Breast epithelium (tissue), 4 donors: Measurements from ENCODE around the gene BMPER. TPM values are rescaled to one million over a fixed set of nuclear protein-coding genes. Genes with fewer than 3 reads are reported as not detected.

Source experiments
- DNase-seq, 2 donors: peaks; one replicate each; pipeline ENCODE4 v3.0.0-alpha.2; 2019; ENCODE audit warnings: low spot score in 2 of 2
- H3K27ac ChIP-seq, 2 donors: fragments of 200-600 bp; sonication (generic) in 1 of 2; one replicate each; pipeline ENCODE4 v1.5.1; 2016 to 2019; ENCODE audit warnings: mild to moderate bottlenecking in 1 of 2
- H3K27me3 ChIP-seq, 2 donors: fragments of 200-600 bp; sonication (generic) in 1 of 2; one replicate each; pipeline versions ENCODE4 v1.5.1 to v1.6.0; 2017 to 2019; ENCODE audit warnings: control low read depth in 1 of 2, mild to moderate bottlenecking in 1 of 2
- H3K36me3 ChIP-seq: fragments of 200-600 bp; one replicate; pipeline ENCODE4 v1.5.1; 2019
- H3K4me1 ChIP-seq, 2 donors: fragments of 200-600 bp; sonication (generic); one replicate each; pipeline ENCODE4 v1.5.1; 2016 to 2019; ENCODE audit warnings: control low read depth in 1 of 2
- H3K4me3 ChIP-seq, 3 donors: fragments of 200-600 bp; sonication (generic); 1 replicate in 2 of 3; 2 replicates in 1 of 3; pipeline ENCODE4 v1.5.1; 2016 to 2019; ENCODE audit warnings: mild to moderate bottlenecking in 3 of 3, moderate library complexity in 2 of 3
- H3K9me3 ChIP-seq, 2 donors: fragments of 200-600 bp; sonication (generic) in 1 of 2; one replicate each; pipeline ENCODE4 v1.5.1; 2016 to 2019; ENCODE audit warnings: control low read depth in 1 of 2
- CTCF ChIP-seq, 3 donors: fragments of 450-650 bp; IDR thresholded peaks; one replicate each; pipeline ENCODE4 v1.5.1; 2016 to 2017; ENCODE audit warnings: antibody characterized with exemption in 3 of 3, mild to moderate bottlenecking in 3 of 3, moderate library complexity in 3 of 3
- POLR2A ChIP-seq: fragments of 450-650 bp; IDR thresholded peaks from one replicate; pipeline ENCODE4 v1.6.1; 2016; ENCODE audit warnings: antibody characterized with exemption, mild to moderate bottlenecking, moderate library complexity
- POLR2AphosphoS5 ChIP-seq, 3 donors: sonication (generic); formaldehyde crosslinking; IDR thresholded peaks; one replicate each; pipeline ENCODE4 v1.6.1; 2017; ENCODE audit warnings: antibody characterized with exemption in 3 of 3
- intact Hi-C: fragments of 100-400 bp; cut with DNase I; formaldehyde crosslinking; loops from one replicate; pipeline ENCODE4 v1.15.1; 2023; ENCODE audit warnings: low total_unique reads
- total RNA-seq, 3 donors: library from RNA; depleted of rRNA; stranded (reverse); fragments of >200 nt; gene quantifications; one replicate each; pipeline ENCODE4 v1.1.0, GENCODE V29; 2016

The BMPER gene
- total RNA-seq, 3 donors from 2014 or later = 1.6 to 6.9 (median 2.0) TPM

- H3K9me3 ChIP-seq = no peaks in the 10 kb centered on the region
- intact Hi-C loops = loop anchor here (5.0 kb wide), 1 partner anchor 432 kb away; no protein-coding TSS in a partner anchor
- TF ChIP-seq CTCF (IDR thresholded peaks at IDR 0.05) (no peak), POLR2AphosphoS5 (IDR thresholded peaks at IDR 0.05) (no peak)
- no peak overlapping the region for H3K4me3 ChIP-seq
- no peaks in the 10 kb centered on the region for H3K36me3 ChIP-seq
- no peaks in the 10 kb centered on the region for H3K4me1 ChIP-seq
- no peaks in the 10 kb centered on the region for H3K27me3 ChIP-seq
- no peak overlapping the region for H3K27ac ChIP-seq
- no peak for DNase-seq
Observed at GRCh38 chr7:34038816-34039470, 133.6 kb downstream of the BMPER start.

- no peaks in the 10 kb centered on the region for H3K9me3 ChIP-seq
- no peak overlapping the region for H3K4me3 ChIP-seq
- no peak overlapping the region for H3K27ac ChIP-seq
- TF ChIP-seq POLR2AphosphoS5 (IDR thresholded peaks at IDR 0.05) = no peak
- no peak for TF ChIP-seq CTCF (IDR thresholded peaks at IDR 0.05)
- no peak for TF ChIP-seq POLR2A
- H3K36me3 ChIP-seq = no peaks in the 10 kb centered on the region
- no peak for DNase-seq
- intact Hi-C loops = no loop called here
- H3K27me3 ChIP-seq = no peaks in the 10 kb centered on the region
- H3K4me1 ChIP-seq = no peaks in the 10 kb centered on the region
Observed at GRCh38 chr7:34041707-34042106, 136.4 kb downstream of the BMPER start.

GRCh38 chr7:34042406-34042805, 137.1 kb downstream of the BMPER start:
- intact Hi-C loops = no loop called here
- DNase-seq = no peak
- H3K36me3 ChIP-seq = no peaks in the 10 kb centered on the region
- no peak overlapping the region for H3K27ac ChIP-seq
- TF ChIP-seq POLR2AphosphoS5 (IDR thresholded peaks at IDR 0.05) (no peak), POLR2A (no peak), CTCF (IDR thresholded peaks at IDR 0.05) (no peak)
- no peak overlapping the region for H3K4me3 ChIP-seq
- H3K4me1 ChIP-seq = no peaks in the 10 kb centered on the region
- H3K27me3 ChIP-seq = no peaks in the 10 kb centered on the region
- no peaks in the 10 kb centered on the region for H3K9me3 ChIP-seq

GRCh38 chr7:34043461-34044305, 138.3 kb downstream of the BMPER start:
- no peaks in the 10 kb centered on the region for H3K27me3 ChIP-seq
- H3K36me3 ChIP-seq = no peaks in the 10 kb centered on the region
- TF ChIP-seq POLR2AphosphoS5 (IDR thresholded peaks at IDR 0.05) = no peak
- no peak for TF ChIP-seq CTCF (IDR thresholded peaks at IDR 0.05)
- no peak for TF ChIP-seq POLR2A
- no peaks in the 10 kb centered on the region for H3K4me1 ChIP-seq
- no peaks in the 10 kb centered on the region for H3K9me3 ChIP-seq
- intact Hi-C loops = no loop called here
- H3K4me3 ChIP-seq = no peak overlapping the region
- no peak for DNase-seq
- no peak overlapping the region for H3K27ac ChIP-seq

- Histone ChIP-seq H3K4me1 (no peaks in the 10 kb centered on the region), H3K9me3 (no peaks in the 10 kb centered on the region), H3K27me3 (no peaks in the 10 kb centered on the region), H3K27ac (no peak overlapping the region), H3K4me3 (no peak overlapping the region), H3K36me3 (no peaks in the 10 kb centered on the region)
- intact Hi-C loops = no loop called here
- DNase-seq = no peak
- no peak for TF ChIP-seq POLR2AphosphoS5 (IDR thresholded peaks at IDR 0.05)
- TF ChIP-seq POLR2A = no peak
- no peak for TF ChIP-seq CTCF (IDR thresholded peaks at IDR 0.05)
Observed at GRCh38 chr7:34044306-34044643, 138.9 kb downstream of the BMPER start.
